PC-3 (cell line): ENCODE results near the gene PMS1. TPM values are rescaled to one million over a fixed set of nuclear protein-coding genes. Genes with fewer than 3 reads are reported as not detected.

Experiments
- ATAC-seq: fragments of 200-7000 bp; cut with Tn5 transposase; 2 replicates; pipeline ENCODE4 v1.9.1; 2020; ENCODE audit warnings: mild to moderate bottlenecking, moderate library complexity
- BruUV-seq: library from RNA; stranded (reverse); fragments of 400-500 nt; replicated peaks from 2 replicates; lab custom pipeline; 2021; lab: Mats Ljungman, UMichigan
- CTCF ChIA-PET: fragments of 300-600 bp; sonication (Branson Sonifier 250); formaldehyde crosslinking; loops from one replicate; lab custom pipeline; 2022; ENCODE audit warnings: antibody characterized with exemption; lab: Charles Lee
- POLR2A ChIA-PET: fragments of 300-600 bp; sonication (Branson Sonifier 250); formaldehyde crosslinking; loops from one replicate; lab custom pipeline; 2022; ENCODE audit warnings: antibody characterized with exemption; ENCODE audit not compliant: unreplicated experiment; lab: Charles Lee
- DNase-seq: peaks from one replicate; pipeline ENCODE4 v3.0.0-alpha.2; 2015
- H2AFZ ChIP-seq: fragments of 300-600 bp; sonication (generic); 2 replicates; pipeline ENCODE4 v1.6.0; 2016; ENCODE audit warnings: antibody characterized with exemption, low read length
- H3F3A ChIP-seq: fragments of 300-600 bp; sonication (generic); one replicate; pipeline ENCODE4 v1.6.0; 2017; ENCODE audit warnings: antibody characterized with exemption, low read length, control low read depth, mild to moderate bottlenecking; ENCODE audit not compliant: unreplicated experiment
- H3K27ac ChIP-seq: fragments of 300-600 bp; sonication (generic); 2 replicates; pipeline ENCODE4 v1.5.1; 2016; ENCODE audit warnings: mild to moderate bottlenecking, low read length
- H3K27me3 ChIP-seq: fragments of 300-600 bp; sonication (generic); 2 replicates; pipeline ENCODE4 v1.6.1; 2016; ENCODE audit warnings: low read length, mixed read lengths
- H3K36me3 ChIP-seq: fragments of 300-600 bp; sonication (generic); 2 replicates; pipeline ENCODE4 v1.6.1; 2016; ENCODE audit warnings: low read depth, mixed run types, low read length, mixed read lengths
- H3K4me1 ChIP-seq: fragments of 300-600 bp; sonication (generic); 2 replicates; pipeline ENCODE4 v1.5.1; 2016; ENCODE audit warnings: low read length; ENCODE audit not compliant: insufficient read depth
- H3K4me2 ChIP-seq: fragments of 300-600 bp; sonication (generic); 2 replicates; pipeline ENCODE4 v1.6.0; 2016; ENCODE audit warnings: low read length
- H3K4me3 ChIP-seq: fragments of 300-600 bp; sonication (generic); 2 replicates; pipeline ENCODE4 v1.5.1; 2016; ENCODE audit warnings: mild to moderate bottlenecking, low read length, mixed read lengths
- H3K79me2 ChIP-seq: fragments of 300-600 bp; sonication (generic); 2 replicates; pipeline ENCODE4 v1.6.1; 2017; ENCODE audit warnings: low read length, mixed read lengths
- H3K9ac ChIP-seq: fragments of 300-600 bp; sonication (generic); 2 replicates; pipeline ENCODE4 v1.6.0; 2016; ENCODE audit warnings: mild to moderate bottlenecking, low read length
- H3K9me2 ChIP-seq: fragments of 300-600 bp; sonication (generic); replicated peaks from 2 replicates; pipeline ENCODE4 v1.6.1; 2016; ENCODE audit warnings: mixed run types, low read length, mixed read lengths
- H3K9me3 ChIP-seq: fragments of 300-600 bp; sonication (generic); 2 replicates; pipeline ENCODE4 v1.6.1; 2016; ENCODE audit warnings: low read length, mixed read lengths
- H4K20me1 ChIP-seq: fragments of 300-600 bp; sonication (generic); 2 replicates; pipeline ENCODE4 v1.6.1; 2016; ENCODE audit warnings: low read length, mixed read lengths
- EZH2 ChIP-seq: fragments of 300-600 bp; sonication (generic); IDR thresholded peaks from one replicate; pipeline ENCODE4 v1.6.1; 2017; ENCODE audit warnings: antibody characterized with exemption, mild to moderate bottlenecking, low read length; ENCODE audit not compliant: unreplicated experiment
- EZH2phosphoT487 ChIP-seq: fragments of 300-600 bp; sonication (generic); IDR thresholded peaks from 2 replicates; pipeline ENCODE4 v1.6.1; 2018; ENCODE audit warnings: mild to moderate bottlenecking, antibody characterized with exemption, low read length, borderline replicate concordance
- intact Hi-C: fragments of 100-400 bp; cut with micrococcal nuclease; formaldehyde crosslinking; loops from 2 replicates; pipeline ENCODE4 v1.9.0; 2023
- total RNA-seq: library from RNA; depleted of rRNA; stranded (reverse); fragments of >200 nt; gene quantifications from 2 replicates; pipeline ENCODE4 v1.2.3, GENCODE V29; 2014
- TF ChIP-seq, protein P1 (sequence below): fragments of 300-600 bp; sonication (generic); conservative IDR thresholded peaks from 2 replicates; pipeline ENCODE4 v1.5.1; 2017; ENCODE audit warnings: antibody characterized with exemption, low read depth, mild to moderate bottlenecking, low read length

PMS1 gene
- total RNA-seq, 1 experiment from 2014 or later, result 13.8 TPM

DNA sequence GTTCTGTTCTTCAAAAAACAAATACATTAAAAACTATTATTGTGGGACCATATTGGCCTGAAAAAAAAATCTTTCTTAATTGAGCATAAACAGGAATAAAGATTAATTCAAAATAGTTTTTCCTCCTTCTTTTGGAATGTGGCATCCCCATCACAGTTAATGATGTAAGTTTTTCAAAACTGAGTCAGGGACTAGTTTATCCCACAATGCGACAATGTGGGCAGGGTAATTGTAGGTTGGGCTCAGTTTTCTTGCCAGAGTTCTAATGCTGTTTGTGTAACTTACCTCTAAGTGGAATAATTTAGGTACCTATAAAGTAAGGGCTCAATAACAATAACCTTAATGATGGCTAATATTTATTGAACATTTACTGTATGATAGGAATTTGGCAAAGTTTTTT lies 82.0 kb downstream of the PMS1 start:
- ChIA-PET POLR2A (interaction anchor here (0.6 kb wide), 1 partner anchor 32 kb away, joined by 13 read pairs; no protein-coding TSS in a partner anchor), CTCF (no interaction called here)
- Histone ChIP-seq H3K79me2 (no peaks in the 10 kb centered on the region), H3K27me3 (no peaks in the 10 kb centered on the region), H3K9me2 (no peaks in the 10 kb centered on the region), H3K9ac (no peak overlapping the region), H3K4me3 (no peak overlapping the region), H3F3A (no peaks in the 10 kb centered on the region), H2AFZ (no peak overlapping the region), H3K4me2 (no peak overlapping the region), H4K20me1 (no peaks in the 10 kb centered on the region), H3K9me3 (no peaks in the 10 kb centered on the region), H3K27ac (no peak overlapping the region), H3K36me3 (peaks cover 3% of the 10 kb centered on the region; the same call in 1 of the 2 replicates), H3K4me1 (no peaks in the 10 kb centered on the region)
- DNase-seq (no peak), ATAC-seq (no peak)
- TF ChIP-seq EZH2, result no peak
- TF ChIP-seq, protein P1, sequence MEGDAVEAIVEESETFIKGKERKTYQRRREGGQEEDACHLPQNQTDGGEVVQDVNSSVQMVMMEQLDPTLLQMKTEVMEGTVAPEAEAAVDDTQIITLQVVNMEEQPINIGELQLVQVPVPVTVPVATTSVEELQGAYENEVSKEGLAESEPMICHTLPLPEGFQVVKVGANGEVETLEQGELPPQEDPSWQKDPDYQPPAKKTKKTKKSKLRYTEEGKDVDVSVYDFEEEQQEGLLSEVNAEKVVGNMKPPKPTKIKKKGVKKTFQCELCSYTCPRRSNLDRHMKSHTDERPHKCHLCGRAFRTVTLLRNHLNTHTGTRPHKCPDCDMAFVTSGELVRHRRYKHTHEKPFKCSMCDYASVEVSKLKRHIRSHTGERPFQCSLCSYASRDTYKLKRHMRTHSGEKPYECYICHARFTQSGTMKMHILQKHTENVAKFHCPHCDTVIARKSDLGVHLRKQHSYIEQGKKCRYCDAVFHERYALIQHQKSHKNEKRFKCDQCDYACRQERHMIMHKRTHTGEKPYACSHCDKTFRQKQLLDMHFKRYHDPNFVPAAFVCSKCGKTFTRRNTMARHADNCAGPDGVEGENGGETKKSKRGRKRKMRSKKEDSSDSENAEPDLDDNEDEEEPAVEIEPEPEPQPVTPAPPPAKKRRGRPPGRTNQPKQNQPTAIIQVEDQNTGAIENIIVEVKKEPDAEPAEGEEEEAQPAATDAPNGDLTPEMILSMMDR, result no peak
- TF ChIP-seq EZH2phosphoT487, result no peak
- BruUV-seq, result no TSS peak
- intact Hi-C loops, result no loop called here

DNA sequence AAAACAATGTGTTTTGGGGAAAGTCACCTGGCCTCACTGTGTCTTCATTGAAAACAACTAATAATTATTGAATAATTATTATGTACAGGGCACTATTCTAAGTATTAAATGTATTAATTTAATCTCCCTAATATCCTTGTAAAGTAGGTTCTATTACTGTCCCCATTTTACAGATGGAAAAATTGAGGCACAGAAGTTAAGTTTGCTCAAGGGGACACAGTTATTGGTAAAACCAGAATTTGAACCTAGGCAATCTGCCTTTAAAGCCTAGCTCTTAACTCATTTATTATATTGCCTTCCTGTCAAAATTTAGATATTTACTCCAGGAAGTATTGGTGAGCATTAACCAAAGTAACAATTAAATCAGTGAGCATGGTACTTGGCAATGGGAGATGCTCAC lies 84.6 kb downstream of the PMS1 start:
- Histone ChIP-seq H4K20me1 (no peaks in the 10 kb centered on the region), H3F3A (no peaks in the 10 kb centered on the region), H3K9me3 (no peaks in the 10 kb centered on the region), H2AFZ (no peak overlapping the region), H3K9ac (no peak overlapping the region), H3K27me3 (no peaks in the 10 kb centered on the region), H3K4me3 (no peak overlapping the region), H3K4me2 (no peak overlapping the region), H3K9me2 (no peaks in the 10 kb centered on the region), H3K79me2 (no peaks in the 10 kb centered on the region), H3K36me3 (peaks cover 3% of the 10 kb centered on the region; the same call in 1 of the 2 replicates), H3K27ac (no peak overlapping the region), H3K4me1 (no peaks in the 10 kb centered on the region)
- ATAC-seq (no peak), DNase-seq (no peak)
- BruUV-seq, result no TSS peak
- CTCF ChIA-PET, result no interaction called here
- TF ChIP-seq EZH2phosphoT487 (no peak), EZH2 (no peak)
- TF ChIP-seq, protein P1, result no peak
- intact Hi-C loops, result no loop called here
- POLR2A ChIA-PET, result no interaction called here

DNA sequence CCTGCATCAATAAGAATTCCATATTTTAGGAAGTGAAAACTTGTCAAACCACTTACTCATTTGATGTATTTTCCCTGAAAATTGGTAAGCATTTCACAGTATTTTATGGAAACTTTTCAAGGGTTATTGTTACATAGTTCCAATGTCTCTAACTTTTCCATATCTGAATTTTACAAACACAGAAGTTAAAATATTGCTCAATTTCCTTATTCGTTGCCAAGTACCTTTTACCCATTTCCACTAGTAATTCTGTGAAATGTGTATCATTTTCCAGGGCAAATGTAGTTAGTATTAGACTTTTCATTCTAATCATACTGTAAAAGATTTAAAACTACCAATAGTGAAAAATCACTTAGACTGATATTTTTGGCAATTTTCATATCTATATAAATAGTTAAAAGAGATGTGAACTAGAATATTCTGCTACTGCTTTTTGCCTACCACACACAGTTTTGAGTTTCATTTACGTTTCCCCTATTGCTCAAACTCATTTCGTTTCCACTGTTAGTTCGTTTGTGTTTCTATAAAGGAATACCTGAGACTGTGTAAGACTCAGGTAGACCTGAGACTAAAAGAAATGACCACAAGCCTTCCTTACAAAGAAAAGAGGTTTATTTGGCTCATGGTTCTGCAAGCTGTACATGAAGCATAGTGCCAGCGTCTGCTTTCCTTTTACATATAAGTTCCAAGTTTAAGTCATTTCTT lies 86.3 kb downstream of the PMS1 start:
- CTCF ChIA-PET, result no interaction called here
- Histone ChIP-seq H3K79me2 (no peaks in the 10 kb centered on the region), H3K9me3 (no peaks in the 10 kb centered on the region), H3K4me1 (no peaks in the 10 kb centered on the region), H4K20me1 (no peaks in the 10 kb centered on the region), H3K9ac (no peak overlapping the region), H3K4me3 (no peak overlapping the region), H3K27ac (no peak overlapping the region), H3K4me2 (no peak overlapping the region), H3F3A (no peaks in the 10 kb centered on the region), H3K27me3 (no peaks in the 10 kb centered on the region), H3K9me2 (no peaks in the 10 kb centered on the region), H3K36me3 (no peaks in the 10 kb centered on the region), H2AFZ (no peak overlapping the region)
- DNase-seq (no peak), ATAC-seq (no peak)
- intact Hi-C loops, result no loop called here
- no TSS peak for BruUV-seq
- POLR2A ChIA-PET, result no interaction called here
- TF ChIP-seq EZH2, result no peak
